A549 (cell line): ENCODE data around the gene DCK.

ENCODE experiments used
- CEBPB ChIP-seq, 2 experiments: fragments of >200 bp in 1 of 2; sonication (Bioruptor Twin) in 1 of 2; formaldehyde crosslinking in 1 of 2; IDR thresholded peaks; 2 replicates each; pipeline ENCODE4 v1.6.1; 2012 to 2016
- CTCF ChIP-seq: fragments of >200 bp; sonication (Bioruptor Twin); formaldehyde crosslinking; IDR thresholded peaks from 3 replicates; pipeline ENCODE4 v1.5.1; 2016
- E2F6 ChIP-seq: IDR thresholded peaks from 2 replicates; pipeline ENCODE4 v1.6.1; 2012; ENCODE audit warnings: low read depth, borderline replicate concordance
- EP300 ChIP-seq, 2 experiments: fragments of >200 bp; sonication (Bioruptor Twin); formaldehyde crosslinking; IDR thresholded peaks; 2 replicates in 1 of 2; 3 replicates in 1 of 2; pipeline ENCODE4 v1.6.1; 2016 to 2017
- HDAC2 ChIP-seq: fragments of 200-600 bp; sonication (generic); IDR thresholded peaks from 2 replicates; pipeline ENCODE4 v1.6.1; 2016
- HMGXB4 ChIP-seq: fragments of 250-450 bp; sonication (Bioruptor Pico); IDR thresholded peaks from 2 replicates; pipeline ENCODE4 v1.5.0; 2021; ENCODE audit warnings: mild to moderate bottlenecking, moderate library complexity, borderline replicate concordance
- MAFK ChIP-seq: fragments of 450-650 bp; IDR thresholded peaks from 2 replicates; pipeline ENCODE4 v1.6.1; 2014; ENCODE audit not compliant: partially characterized antibody
- NR3C1 ChIP-seq: fragments of >200 bp; sonication (Bioruptor Twin); formaldehyde crosslinking; IDR thresholded peaks from 3 replicates; pipeline ENCODE4 v1.6.1; 2017
- RAD21 ChIP-seq, 2 experiments: fragments of >200 bp in 1 of 2; sonication (Bioruptor Twin) in 1 of 2; formaldehyde crosslinking in 1 of 2; IDR thresholded peaks in 1 of 2; conservative IDR thresholded peaks in 1 of 2; 2 replicates in 1 of 2; 3 replicates in 1 of 2; pipeline ENCODE4 v1.6.1; 2012 to 2018; ENCODE audit warnings: inconsistent platforms in 1 of 2
- REST ChIP-seq: fragments of 200-600 bp; sonication (generic); IDR thresholded peaks from 2 replicates; pipeline ENCODE4 v1.6.1; 2016; ENCODE audit warnings: antibody characterized with exemption, mild to moderate bottlenecking, moderate library complexity
- RFX5 ChIP-seq: fragments of 450-650 bp; IDR thresholded peaks from 2 replicates; pipeline ENCODE4 v1.7.1; 2014; ENCODE audit warnings: antibody characterized with exemption, mild to moderate bottlenecking, moderate library complexity
- SREBF2 ChIP-seq: fragments of 450-650 bp; IDR thresholded peaks from 2 replicates; pipeline ENCODE4 v1.6.1; 2014; ENCODE audit warnings: mild to moderate bottlenecking, moderate library complexity
- USF2 ChIP-seq: fragments of 450-650 bp; IDR thresholded peaks from 2 replicates; pipeline ENCODE4 v1.6.1; 2014; ENCODE audit warnings: antibody characterized with exemption
- ZSCAN20 ChIP-seq: fragments of 250-450 bp; sonication (Bioruptor Pico); IDR thresholded peaks from 2 replicates; pipeline ENCODE4 v1.8.0; 2022; ENCODE audit warnings: mild to moderate bottlenecking, moderate library complexity

- TF ChIP-seq RAD21 (conservative IDR thresholded peaks at IDR 0.05 in 1 of 2, IDR thresholded peaks at IDR 0.05 in 1 of 2) (no peak), CTCF (no peak), E2F6 (no peak), NR3C1 (no peak), RFX5 (no peak), EP300 (IDR thresholded peaks at IDR 0.05) (no peak), CEBPB (IDR thresholded peaks at IDR 0.05) (no peak), HDAC2 (no peak), ZSCAN20 (no peak), REST (no peak), MAFK (no peak), USF2 (no peak), SREBF2 (no peak), HMGXB4 (CRISPR knock-in tag) (no peak)
Observed at GRCh38 chr4:70969076-70969475, 24.4 kb upstream of the DCK start.
